T-helper 17 cell (primary cell): ENCODE data around the gene EXOSC7. TPM values are rescaled to one million over a fixed set of nuclear protein-coding genes. Genes with fewer than 3 reads are reported as not detected.

Source experiments
- total RNA-seq, 4 donors: library from RNA in 2 of 4; stranded (reverse) in 2 of 4; gene quantifications; one replicate each; pipeline ENCODE4 v1.2.3 and lab custom pipeline; 2022 to 2026

The EXOSC7 gene
- total RNA-seq, 2 donors from 2014 or later = 36.5 to 36.9 TPM

Other genes starting within 250 kb of the EXOSC7 start
- 1 to 10 TPM; 1.3 to 2.4 TPM for gene ZNF501, start 246.6 kb upstream of the EXOSC7 start, total RNA-seq
- 10 to 100 TPM; 23.1 to 28.7 TPM for gene KIAA1143, start 214.6 kb upstream of the EXOSC7 start, total RNA-seq
- gene KIF15, start 214.4 kb upstream of the EXOSC7 start, total RNA-seq = under 1 TPM; 0.12 to 0.16 TPM
- gene TMEM42, start 114.3 kb upstream of the EXOSC7 start, total RNA-seq = 10 to 100 TPM; 10.5 to 13.9 TPM
- not detected for gene TGM4, start 101.6 kb upstream of the EXOSC7 start, total RNA-seq
- 10 to 100 TPM; 43.5 to 51.4 TPM for gene ZDHHC3, start 70 bp upstream of the EXOSC7 start, total RNA-seq
- gene CLEC3B, start 50.1 kb downstream of the EXOSC7 start, total RNA-seq = under 1 TPM in 1 of 2 donors, not detected in 1; 0.99 TPM
- under 1 TPM; 0.31 to 0.32 TPM for gene CDCP1, start 170.1 kb downstream of the EXOSC7 start, total RNA-seq